NCI-H226 (cell line): ENCODE measurements around the gene PDE3B.
A peak's percentile ranks its signal among the peaks of the same experiment; 100 is the strongest.
"Not testable (repeated sequence)": the region's sequence is repeated elsewhere in the genome, so short reads cannot be mapped to it uniquely, and the experiment has no call there.

ENCODE experiments used
- DNase-seq: peaks from one replicate; pipeline ENCODE4 v3.0.0-alpha.2; 2015

Gene PDE3B

DNA sequence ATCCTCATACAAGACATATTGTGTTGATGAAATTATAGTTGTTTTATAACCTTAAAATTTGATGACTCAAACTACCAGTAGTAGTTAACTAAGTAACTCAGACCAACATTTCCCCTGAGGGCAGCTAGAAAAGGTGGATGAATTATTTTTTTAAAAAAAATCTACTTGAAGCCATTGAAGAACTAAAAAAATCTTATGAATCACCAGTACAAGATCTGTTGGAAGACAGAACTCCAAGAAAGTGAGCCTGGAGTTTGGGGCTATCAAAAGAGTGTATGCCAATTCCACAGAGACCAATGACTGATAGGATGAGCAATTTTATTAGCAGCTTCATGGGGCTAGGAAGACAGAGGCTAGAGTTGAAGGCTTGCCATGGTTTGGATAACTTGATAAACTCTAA is 176.0 kb downstream of the PDE3B start:
- no peak for DNase-seq

DNA sequence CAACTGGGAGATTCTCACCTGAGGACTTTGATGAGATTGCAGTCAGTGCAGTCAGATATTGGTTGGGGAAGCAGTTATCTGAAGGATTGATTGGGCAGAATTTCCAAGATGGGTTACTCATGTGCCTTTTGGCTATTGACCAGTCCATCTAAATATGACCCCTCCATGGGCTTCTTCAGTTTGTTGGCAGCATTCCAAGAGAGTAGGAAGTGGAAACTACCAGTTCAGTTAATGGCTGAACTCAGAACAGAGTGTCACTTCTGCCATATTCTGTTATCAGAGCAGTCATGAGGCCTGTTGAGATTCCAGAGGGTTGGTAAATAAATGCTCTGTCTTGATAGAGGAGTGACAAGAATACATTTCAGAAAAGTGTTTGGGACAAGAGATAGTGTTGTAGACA is 177.4 kb downstream of the PDE3B start:
- no peak for DNase-seq

- no peak for DNase-seq
Observed at GRCh38 chr11:14826600-14826999, 183.0 kb downstream of the PDE3B start.

DNA sequence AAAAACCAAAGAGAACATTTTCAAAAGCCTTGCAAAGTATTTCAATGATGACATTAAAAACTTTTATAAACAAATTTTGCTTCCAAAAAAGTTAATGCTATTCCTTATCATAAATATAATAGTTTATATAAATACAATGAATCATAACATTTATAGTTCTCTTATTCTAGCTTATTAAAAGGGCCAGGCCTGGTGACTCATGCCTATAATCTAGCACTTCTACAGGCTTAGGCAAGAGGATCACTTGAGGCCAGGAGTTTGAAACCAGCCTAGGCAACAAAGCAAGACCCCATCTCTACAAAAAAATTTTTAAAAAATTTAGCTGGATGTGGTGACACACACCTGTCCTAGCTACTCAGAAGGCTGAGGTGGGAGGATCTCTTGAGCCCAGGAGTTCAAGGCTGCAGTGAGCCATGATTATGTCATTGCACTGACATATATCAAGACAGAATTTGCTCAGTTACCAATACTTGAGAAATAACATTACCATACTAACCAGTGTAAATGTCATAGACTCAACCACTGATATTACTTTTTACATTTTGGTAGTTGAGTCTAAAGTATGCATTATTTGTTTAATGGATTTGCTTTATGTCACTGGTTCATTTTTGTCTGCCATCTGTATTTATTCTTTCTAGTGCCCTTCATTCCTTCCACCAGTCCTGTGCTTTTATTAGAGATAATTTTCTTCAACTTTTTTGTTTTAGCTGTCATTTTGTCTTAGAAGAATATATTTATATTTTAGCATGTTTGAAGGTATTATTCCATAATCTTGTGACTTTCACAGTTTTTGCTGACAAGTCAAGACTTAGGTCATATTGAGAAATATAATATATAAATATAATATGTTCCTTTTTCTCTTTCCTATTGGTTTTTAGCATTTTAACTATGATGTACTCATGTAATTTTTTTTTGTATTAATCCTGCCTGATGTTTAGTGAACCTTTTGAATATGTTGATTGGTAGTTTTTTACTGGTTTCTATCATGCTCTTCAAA is 192.2 kb downstream of the PDE3B start:
- no peak for DNase-seq

DNA sequence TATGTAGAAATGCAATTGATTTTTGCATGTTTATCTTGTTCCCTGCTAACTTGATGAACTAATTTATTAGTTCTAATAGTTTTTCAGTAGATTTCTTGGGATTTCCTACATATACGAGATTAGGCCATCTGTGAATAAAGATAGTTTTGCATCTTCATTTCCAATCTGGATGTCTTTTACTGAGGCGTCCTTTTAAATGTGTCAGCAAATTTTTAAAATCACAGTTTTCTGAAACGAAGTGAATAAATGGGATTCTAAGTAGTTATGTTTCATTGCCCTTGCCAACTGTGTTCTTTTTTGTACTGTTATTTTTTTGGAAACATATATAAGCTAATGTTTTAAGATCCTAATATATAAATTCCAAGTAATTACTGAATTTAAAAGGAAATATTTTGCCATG is 198.4 kb downstream of the PDE3B start:
- DNase-seq, result no peak

DNA sequence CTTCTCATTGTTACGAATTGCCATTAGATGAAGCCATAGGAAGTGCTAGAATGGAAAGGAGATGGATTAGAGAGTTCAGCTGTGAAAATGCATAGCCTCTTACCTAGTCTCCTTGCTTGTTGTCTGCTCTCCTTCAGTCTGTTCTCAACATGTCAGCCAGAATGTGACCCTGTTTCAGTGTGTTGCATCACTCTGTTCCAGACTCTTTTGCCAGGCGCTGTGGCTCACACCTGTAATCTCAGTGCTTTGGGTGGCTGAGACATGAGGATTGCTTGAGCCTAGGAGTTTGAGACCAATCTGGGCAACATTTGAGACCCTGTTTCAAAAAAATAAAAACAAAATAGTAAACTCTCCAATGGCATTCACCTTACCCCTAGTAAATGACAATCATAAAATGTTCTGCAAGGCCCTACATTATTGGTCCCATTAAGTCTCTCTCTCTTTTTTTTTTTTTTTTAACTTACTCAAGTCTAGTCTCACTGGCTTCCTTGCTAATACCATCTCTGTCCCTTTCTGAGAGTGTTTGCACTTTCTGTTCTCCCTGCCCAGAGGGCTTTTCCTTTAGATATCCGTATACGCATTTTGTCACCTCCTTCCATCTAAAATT is 209.1 kb downstream of the PDE3B start:
- no peak for DNase-seq

- no peak for DNase-seq
Observed at GRCh38 chr11:14854057-14854456, 210.5 kb downstream of the PDE3B start.

GRCh38 chr11:14855890-14856289 is 212.3 kb downstream of the PDE3B start:
- DNase-seq, result no peak

- DNase-seq, result no peak
Observed at GRCh38 chr11:14857621-14858020, 214.0 kb downstream of the PDE3B start.

DNA sequence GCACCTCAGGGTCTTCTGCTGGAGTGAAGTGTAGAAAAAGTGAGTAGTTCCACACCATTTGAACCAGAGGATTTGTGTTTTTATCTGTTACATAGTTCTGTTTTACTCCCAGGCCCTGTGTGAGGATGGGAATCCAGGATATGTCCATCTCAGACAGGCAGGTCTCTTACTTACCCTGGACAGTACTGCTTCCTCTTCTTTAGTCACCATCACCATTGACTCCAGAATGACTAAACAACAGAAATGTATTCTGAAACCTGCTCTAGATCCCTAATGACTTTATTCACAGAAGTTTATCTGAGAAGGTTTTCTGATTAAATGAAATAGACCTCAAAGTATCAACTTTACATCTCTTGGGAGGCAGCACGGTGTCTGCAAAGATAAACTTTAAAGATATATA is 214.8 kb downstream of the PDE3B start:
- no peak for DNase-seq

DNA sequence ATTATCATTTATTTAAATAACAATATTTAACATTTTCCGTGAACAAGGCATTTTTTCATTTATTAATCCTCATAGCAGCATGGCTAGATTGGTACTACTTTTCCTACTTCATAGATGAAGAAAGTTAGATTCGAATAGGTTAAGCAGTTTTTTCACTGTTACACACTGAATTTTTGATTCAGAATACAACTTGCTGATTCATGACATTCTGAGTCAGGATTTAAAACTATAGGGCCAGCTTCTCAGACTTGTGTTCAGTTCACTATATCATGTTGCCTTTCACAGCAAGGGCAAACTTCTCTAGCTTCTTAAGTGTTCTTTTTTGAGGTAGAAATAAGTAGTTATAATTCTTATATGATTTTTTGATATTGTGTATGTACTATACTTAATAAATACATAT is 216.9 kb downstream of the PDE3B start:
- no peak for DNase-seq

- no peak for DNase-seq
Observed at GRCh38 chr11:14861680-14862079, 218.1 kb downstream of the PDE3B start.

DNA sequence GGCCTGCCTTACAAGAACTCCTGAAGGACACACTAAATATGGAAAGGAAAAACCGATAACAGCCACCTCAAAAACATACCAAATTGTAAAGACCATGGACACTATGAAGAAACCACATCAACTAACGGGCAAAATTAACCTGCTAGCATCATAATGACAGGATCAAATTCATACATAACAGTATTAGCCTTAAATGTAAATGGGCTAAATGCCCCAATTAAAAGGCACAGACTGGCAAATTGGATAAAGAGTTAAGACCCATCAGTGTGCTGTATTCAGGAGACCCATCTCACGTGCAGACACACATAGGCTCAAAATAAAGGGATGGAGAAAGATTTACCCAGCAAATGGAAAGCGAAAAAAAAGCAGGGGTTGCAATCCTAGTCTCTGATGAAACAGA is 220.2 kb downstream of the PDE3B start:
- DNase-seq, result not testable (repeated sequence)

DNA sequence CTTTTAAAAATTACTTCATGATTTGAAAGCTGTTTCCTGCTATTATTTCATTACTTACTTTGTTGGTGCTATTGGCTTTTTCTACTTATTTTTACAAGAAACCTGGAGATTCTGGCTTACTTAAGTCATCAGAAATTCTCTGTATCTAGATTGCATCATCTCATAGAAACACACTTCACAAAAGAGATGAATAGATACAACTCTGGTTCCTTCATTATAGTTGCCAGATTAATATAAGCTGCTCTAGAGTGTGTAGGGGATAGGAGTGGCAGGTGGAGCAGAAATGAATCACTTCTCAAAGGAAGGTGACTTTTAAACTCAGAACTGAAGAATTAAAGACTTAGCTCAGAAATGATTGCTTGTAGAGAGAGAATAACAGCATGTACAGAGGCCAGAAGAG is 228.4 kb downstream of the PDE3B start:
- DNase-seq, result no peak

GRCh38 chr11:14873632-14874031 is 230.0 kb downstream of the PDE3B start:
- DNase-seq, result no peak

GRCh38 chr11:14875163-14875562 is 231.6 kb downstream of the PDE3B start:
- DNase-seq, result no peak

DNA sequence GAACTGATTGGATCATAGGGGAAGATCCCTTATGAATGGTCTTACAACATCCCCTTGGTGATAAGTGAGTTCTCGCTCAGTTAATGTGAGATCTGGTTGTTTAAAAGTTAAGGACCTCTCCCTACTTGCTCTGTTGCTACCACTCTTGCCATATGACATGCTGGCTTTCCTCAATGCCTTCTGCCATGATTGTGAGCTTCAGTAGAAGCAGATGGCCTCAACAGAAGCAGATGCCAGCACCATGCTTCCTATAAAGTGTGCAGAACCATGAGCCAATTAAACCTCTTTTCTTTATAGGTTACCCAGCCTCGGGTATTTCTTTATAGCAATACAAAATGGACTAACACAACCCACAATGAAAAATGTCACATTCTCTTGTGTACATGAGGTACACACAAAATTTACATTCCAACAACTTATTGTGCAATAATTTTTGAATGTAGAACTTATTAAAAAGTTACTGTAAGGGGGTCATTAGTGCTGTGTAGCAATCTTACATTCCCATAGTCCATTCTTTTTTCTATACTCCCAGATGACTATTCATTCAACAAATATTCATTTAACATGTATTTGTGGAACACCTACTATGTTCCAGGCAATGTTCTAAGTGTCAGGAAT is 238.1 kb downstream of the PDE3B start:
- DNase-seq, result no peak

GRCh38 chr11:14882196-14882595 is 238.6 kb downstream of the PDE3B start:
- no peak for DNase-seq

DNA sequence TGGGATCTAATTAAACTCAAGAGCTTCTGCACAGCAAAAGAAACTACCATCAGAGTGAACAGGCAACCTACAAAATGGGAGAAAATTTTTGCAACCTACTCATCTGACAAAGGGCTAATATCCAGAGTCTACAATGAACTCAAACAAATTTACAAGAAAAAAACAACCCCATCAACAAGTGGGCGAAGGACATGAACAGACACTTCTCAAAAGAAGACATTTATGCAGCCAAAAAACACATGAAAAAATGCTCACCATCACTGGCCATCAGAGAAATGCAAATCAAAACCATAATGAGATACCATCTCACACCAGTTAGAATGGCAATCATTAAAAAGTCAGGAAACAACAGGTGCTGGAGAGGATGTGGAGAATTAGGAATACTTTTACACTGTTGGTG is 240.1 kb downstream of the PDE3B start:
- not testable (repeated sequence) for DNase-seq

GRCh38 chr11:14884667-14885273 is 241.2 kb downstream of the PDE3B start:
- no peak for DNase-seq

DNA sequence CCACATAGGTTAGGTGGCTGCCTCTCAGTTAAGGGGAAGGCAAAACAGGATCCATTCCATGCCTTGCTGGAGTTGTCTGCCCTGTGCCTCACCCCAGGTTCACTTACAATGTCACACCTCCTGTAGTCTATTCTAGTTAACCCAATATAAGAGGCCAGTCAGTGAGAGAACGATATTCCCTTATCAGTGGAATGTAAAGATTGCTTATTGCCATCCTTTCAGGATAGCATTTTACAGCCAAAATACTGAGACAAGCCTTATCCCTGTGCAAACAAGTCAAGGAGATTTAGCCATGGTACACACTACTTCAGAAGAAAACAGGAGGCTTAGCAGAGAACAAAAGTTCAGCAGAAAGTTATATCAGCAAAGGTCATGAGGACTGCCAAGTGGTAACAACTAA is 242.9 kb downstream of the PDE3B start:
- no peak for DNase-seq

- peak; percentile 62 for DNase-seq
Observed at GRCh38 chr11:14891143-14892035, 247.8 kb downstream of the PDE3B start.
